ENCODE measurements around the gene TF.
"Not testable (repeated sequence)": the region's sequence is repeated elsewhere in the genome, so short reads cannot be mapped to it uniquely, and the experiment has no call there.

The TF gene

GRCh38 chr3:133745981-133746711 is at the start of gene TF:
TSS of gene TF (plus strand) at chr3:133746393. CDS start at chr3:133746441, 48 bp downstream.
- DNase-seq (ENCODE audit: low read depth in 3 of 3, low spot score in 1 of 3), result no peak

GRCh38 chr3:133697960-133698359 is 48.2 kb upstream of the TF start:
- DNase-seq (ENCODE audit: low read depth in 3 of 3, low spot score in 1 of 3), result no peak

GRCh38 chr3:133699467-133699866 is 46.7 kb upstream of the TF start:
- DNase-seq (ENCODE audit: low read depth in 3 of 3, low spot score in 1 of 3), result no peak

- no peak for DNase-seq (ENCODE audit: low read depth in 3 of 3, low spot score in 1 of 3)
Observed at GRCh38 chr3:133699903-133700302, 46.3 kb upstream of the TF start.

- DNase-seq (ENCODE audit: low read depth in 3 of 3, low spot score in 1 of 3), result no peak
Observed at GRCh38 chr3:133700351-133700750, 45.8 kb upstream of the TF start.

GRCh38 chr3:133701435-133702358 is 44.5 kb upstream of the TF start:
- no peak for DNase-seq (ENCODE audit: low read depth in 3 of 3, low spot score in 1 of 3)

- no peak for DNase-seq (ENCODE audit: low read depth in 3 of 3, low spot score in 1 of 3)
Observed at GRCh38 chr3:133703915-133704314, 42.3 kb upstream of the TF start.

- no peak for DNase-seq (ENCODE audit: low read depth in 3 of 3, low spot score in 1 of 3)
Observed at GRCh38 chr3:133706033-133706432, 40.2 kb upstream of the TF start.

GRCh38 chr3:133709139-133709750 is 36.9 kb upstream of the TF start:
- DNase-seq (ENCODE audit: low read depth in 3 of 3, low spot score in 1 of 3), result no peak

GRCh38 chr3:133711013-133711412 is 35.2 kb upstream of the TF start:
- no peak for DNase-seq (ENCODE audit: low read depth in 3 of 3, low spot score in 1 of 3)

- no peak for DNase-seq (ENCODE audit: low read depth in 3 of 3, low spot score in 1 of 3)
Observed at GRCh38 chr3:133712017-133712416, 34.2 kb upstream of the TF start.

- no peak for DNase-seq (ENCODE audit: low read depth in 3 of 3, low spot score in 1 of 3)
Observed at GRCh38 chr3:133713347-133713746, 32.8 kb upstream of the TF start.

GRCh38 chr3:133717424-133717823 is 28.8 kb upstream of the TF start:
- no peak for DNase-seq (ENCODE audit: low read depth in 3 of 3, low spot score in 1 of 3)

- DNase-seq (ENCODE audit: low read depth in 3 of 3, low spot score in 1 of 3), result no peak
Observed at GRCh38 chr3:133722935-133723334, 23.3 kb upstream of the TF start.

- no peak for DNase-seq (ENCODE audit: low read depth in 3 of 3, low spot score in 1 of 3)
Observed at GRCh38 chr3:133730993-133731392, 15.2 kb upstream of the TF start.

GRCh38 chr3:133732231-133732630 is 14.0 kb upstream of the TF start:
- not testable (repeated sequence) for DNase-seq (ENCODE audit: low read depth in 3 of 3, low spot score in 1 of 3)

- DNase-seq (ENCODE audit: low read depth in 3 of 3, low spot score in 1 of 3), result no peak
Observed at GRCh38 chr3:133733226-133733625, 13.0 kb upstream of the TF start.

GRCh38 chr3:133734305-133734704 is 11.9 kb upstream of the TF start:
- no peak for DNase-seq (ENCODE audit: low read depth in 3 of 3, low spot score in 1 of 3)

- DNase-seq (ENCODE audit: low read depth in 3 of 3, low spot score in 1 of 3), result no peak
Observed at GRCh38 chr3:133742351-133743091, 3.7 kb upstream of the TF start.

- no peak for DNase-seq (ENCODE audit: low read depth in 3 of 3, low spot score in 1 of 3)
Observed at GRCh38 chr3:133744241-133744640, 2.0 kb upstream of the TF start.

- no peak for DNase-seq (ENCODE audit: low read depth in 3 of 3, low spot score in 1 of 3)
Observed at GRCh38 chr3:133745108-133745507, 1.1 kb upstream of the TF start.

Data from stimulated activated CD4-positive, alpha-beta T cell treated with anti-CD3 and anti-CD28 coated beads, TNF-alpha, amount 100 ng/mL, for 1 hour (primary cell).